Uterus (tissue), 4 donors: Measurements from ENCODE around the gene DTNBP1. TPM values are rescaled to one million over a fixed set of nuclear protein-coding genes. Genes with fewer than 3 reads are reported as not detected.

Source experiments
- DNase-seq, 2 donors: peaks; one replicate each; pipeline ENCODE4 v3.0.0-alpha.2; 2019 to 2020
- H3K27ac ChIP-seq, 2 donors: fragments of 200-600 bp; sonication (generic); 1 replicate in 1 of 2; 2 replicates in 1 of 2; pipeline ENCODE4 v1.5.1; 2016 to 2018
- H3K27me3 ChIP-seq, 2 donors: fragments of 200-600 bp; sonication (generic); one replicate each; pipeline ENCODE4 v1.5.1; 2018 to 2019; ENCODE audit warnings: control low read depth in 1 of 2
- H3K36me3 ChIP-seq, 2 donors: fragments of 200-600 bp; sonication (generic); one replicate each; pipeline ENCODE4 v1.5.1; 2019; ENCODE audit warnings: control low read depth in 1 of 2
- H3K4me1 ChIP-seq, 2 donors: fragments of 200-600 bp; sonication (generic); one replicate each; pipeline ENCODE4 v1.5.1; 2018 to 2019; ENCODE audit warnings: control low read depth in 1 of 2
- H3K4me3 ChIP-seq, 2 donors: fragments of 200-600 bp; sonication (generic); 1 replicate in 1 of 2; 2 replicates in 1 of 2; pipeline ENCODE4 v1.5.1; 2018 to 2019; ENCODE audit warnings: mild to moderate bottlenecking in 1 of 2
- H3K9me3 ChIP-seq, 2 donors: fragments of 200-600 bp; sonication (generic); one replicate each; pipeline ENCODE4 v1.5.1; 2019; ENCODE audit warnings: control low read depth in 1 of 2
- POLR2A ChIP-seq, 2 donors: fragments of 450-650 bp; IDR thresholded peaks; one replicate each; pipeline ENCODE4 v1.6.1; 2016; ENCODE audit warnings: antibody characterized with exemption in 2 of 2, mild to moderate bottlenecking in 1 of 2, moderate library complexity in 1 of 2
- intact Hi-C: fragments of 100-400 bp; cut with DNase I; formaldehyde crosslinking; loops from one replicate; pipeline ENCODE4 v1.15.1; 2023; ENCODE audit warnings: low total_unique reads
- total RNA-seq, 4 donors: library from RNA; depleted of rRNA in 3 of 4; stranded (reverse); fragments of >200 nt in 3 of 4; gene quantifications; one replicate each; pipeline versions ENCODE4 v1.1.0 to v1.2.4, GENCODE V29; 2014 to 2023
- TF ChIP-seq, protein P1 (sequence below), 4 experiments: fragments of 200-600 bp in 2 of 4; fragments of 450-650 bp in 2 of 4; sonication (generic) in 2 of 4; IDR thresholded peaks; one replicate each; pipeline ENCODE4 v1.5.1; 2016 to 2019; ENCODE audit warnings: antibody characterized with exemption in 4 of 4, mild to moderate bottlenecking in 2 of 4, moderate library complexity in 1 of 4
- donor health status: DM: yes; HTN: yes; CAD: no.

DTNBP1 gene
- total RNA-seq, 4 donors from 2014 or later, result 1.8 to 19.8 (median 9.0) TPM; not detected in 1

- H3K27ac ChIP-seq, result no peak overlapping the region
- no peaks in the 10 kb centered on the region for H3K36me3 ChIP-seq
- no peak for DNase-seq
- H3K4me1 ChIP-seq, result no peaks in the 10 kb centered on the region
- H3K9me3 ChIP-seq, result no peaks in the 10 kb centered on the region
- TF ChIP-seq POLR2A (IDR thresholded peaks at IDR 0.05), result no peak
- TF ChIP-seq, protein P1, sequence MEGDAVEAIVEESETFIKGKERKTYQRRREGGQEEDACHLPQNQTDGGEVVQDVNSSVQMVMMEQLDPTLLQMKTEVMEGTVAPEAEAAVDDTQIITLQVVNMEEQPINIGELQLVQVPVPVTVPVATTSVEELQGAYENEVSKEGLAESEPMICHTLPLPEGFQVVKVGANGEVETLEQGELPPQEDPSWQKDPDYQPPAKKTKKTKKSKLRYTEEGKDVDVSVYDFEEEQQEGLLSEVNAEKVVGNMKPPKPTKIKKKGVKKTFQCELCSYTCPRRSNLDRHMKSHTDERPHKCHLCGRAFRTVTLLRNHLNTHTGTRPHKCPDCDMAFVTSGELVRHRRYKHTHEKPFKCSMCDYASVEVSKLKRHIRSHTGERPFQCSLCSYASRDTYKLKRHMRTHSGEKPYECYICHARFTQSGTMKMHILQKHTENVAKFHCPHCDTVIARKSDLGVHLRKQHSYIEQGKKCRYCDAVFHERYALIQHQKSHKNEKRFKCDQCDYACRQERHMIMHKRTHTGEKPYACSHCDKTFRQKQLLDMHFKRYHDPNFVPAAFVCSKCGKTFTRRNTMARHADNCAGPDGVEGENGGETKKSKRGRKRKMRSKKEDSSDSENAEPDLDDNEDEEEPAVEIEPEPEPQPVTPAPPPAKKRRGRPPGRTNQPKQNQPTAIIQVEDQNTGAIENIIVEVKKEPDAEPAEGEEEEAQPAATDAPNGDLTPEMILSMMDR (IDR thresholded peaks at IDR 0.05), result no peak
- intact Hi-C loops, result no loop called here
- no peak overlapping the region for H3K4me3 ChIP-seq
- no peaks in the 10 kb centered on the region for H3K27me3 ChIP-seq
Observed at GRCh38 chr6:15593798-15594197, 69.0 kb downstream of the DTNBP1 start.

- intact Hi-C loops, result no loop called here
- no peaks in the 10 kb centered on the region for H3K36me3 ChIP-seq
- no peaks in the 10 kb centered on the region for H3K9me3 ChIP-seq
- DNase-seq, result no peak
- no peak for TF ChIP-seq POLR2A (IDR thresholded peaks at IDR 0.05)
- TF ChIP-seq, protein P1 (IDR thresholded peaks at IDR 0.05), result no peak
- no peak overlapping the region for H3K4me3 ChIP-seq
- H3K27me3 ChIP-seq, result no peaks in the 10 kb centered on the region
- no peak overlapping the region for H3K27ac ChIP-seq
- H3K4me1 ChIP-seq, result no peaks in the 10 kb centered on the region
Observed at GRCh38 chr6:15592610-15593009, 70.2 kb downstream of the DTNBP1 start.

DNA sequence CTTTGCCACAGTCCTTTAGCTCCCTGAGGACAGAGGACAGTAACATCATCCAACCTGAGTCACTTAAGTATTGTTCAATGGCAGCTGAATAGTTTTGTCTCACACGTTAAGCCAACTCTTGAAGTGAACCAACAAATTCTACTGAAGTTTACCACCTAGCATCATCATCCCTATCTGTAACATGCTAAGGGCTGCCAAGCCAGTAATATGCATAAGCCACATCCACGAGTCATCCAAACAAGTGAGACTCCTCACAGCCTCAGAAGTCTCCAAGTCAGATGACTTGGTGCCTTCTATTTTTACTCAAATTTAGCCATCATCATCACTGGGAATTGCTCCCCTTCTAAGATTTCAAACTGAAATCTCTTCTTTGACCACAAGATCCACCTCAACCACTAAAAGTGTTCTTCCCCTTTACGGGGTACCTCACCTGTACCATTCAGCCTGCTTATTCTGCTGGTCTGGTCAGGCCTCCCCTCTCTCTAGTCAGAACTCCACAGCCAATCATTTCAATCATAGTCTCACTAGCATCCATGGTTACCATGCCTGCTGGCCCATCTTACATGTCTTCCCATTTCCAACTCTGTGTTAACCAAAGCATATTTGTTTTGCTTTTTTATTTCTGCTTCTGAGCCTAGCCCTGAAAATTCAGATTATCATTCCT is 73.7 kb downstream of the DTNBP1 start:
- no peaks in the 10 kb centered on the region for H3K36me3 ChIP-seq
- no peak for TF ChIP-seq POLR2A (IDR thresholded peaks at IDR 0.05)
- TF ChIP-seq, protein P1 (IDR thresholded peaks at IDR 0.05), result no peak
- H3K27ac ChIP-seq, result no peak overlapping the region
- no peaks in the 10 kb centered on the region for H3K4me1 ChIP-seq
- no peaks in the 10 kb centered on the region for H3K9me3 ChIP-seq
- H3K27me3 ChIP-seq, result no peaks in the 10 kb centered on the region
- intact Hi-C loops, result no loop called here
- H3K4me3 ChIP-seq, result no peak overlapping the region
- no peak for DNase-seq

DNA sequence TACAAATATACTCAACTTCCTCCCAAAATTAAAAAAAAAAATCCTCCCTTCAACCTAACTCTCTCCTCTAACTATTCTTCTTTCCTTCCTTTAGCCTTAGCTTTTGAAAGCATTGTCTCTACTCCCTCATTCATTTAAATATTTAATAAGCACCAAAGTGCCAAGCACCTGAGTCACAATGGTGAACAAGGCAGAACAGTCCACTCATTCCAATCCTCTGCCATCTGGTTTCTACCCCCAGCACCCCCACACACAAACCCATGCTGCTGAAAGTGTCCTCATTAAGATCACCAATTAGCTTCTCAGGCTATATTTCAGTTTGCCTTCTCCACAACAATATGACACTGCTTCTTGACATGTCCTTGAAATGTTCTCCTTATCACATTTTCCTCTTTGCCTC is 76.3 kb downstream of the DTNBP1 start:
- no peak for DNase-seq
- no peak overlapping the region for H3K4me3 ChIP-seq
- no peaks in the 10 kb centered on the region for H3K4me1 ChIP-seq
- TF ChIP-seq POLR2A (IDR thresholded peaks at IDR 0.05), result no peak
- TF ChIP-seq, protein P1 (IDR thresholded peaks at IDR 0.05), result no peak
- no peak overlapping the region for H3K27ac ChIP-seq
- H3K27me3 ChIP-seq, result no peaks in the 10 kb centered on the region
- no peaks in the 10 kb centered on the region for H3K9me3 ChIP-seq
- H3K36me3 ChIP-seq, result no peaks in the 10 kb centered on the region
- intact Hi-C loops, result no loop called here

- intact Hi-C loops, result no loop called here
- Histone ChIP-seq H3K9me3 (no peaks in the 10 kb centered on the region), H3K4me1 (no peaks in the 10 kb centered on the region), H3K4me3 (no peak overlapping the region), H3K27ac (no peak overlapping the region), H3K36me3 (no peaks in the 10 kb centered on the region), H3K27me3 (no peaks in the 10 kb centered on the region)
- TF ChIP-seq, protein P1 (IDR thresholded peaks at IDR 0.05), result no peak
- TF ChIP-seq POLR2A (IDR thresholded peaks at IDR 0.05), result no peak
- DNase-seq, result no peak
Observed at GRCh38 chr6:15585760-15586214, 77.0 kb downstream of the DTNBP1 start.
